Caco-2 (cell line): Measurements from ENCODE around the gene DOCK2. TPM values are rescaled to one million over a fixed set of nuclear protein-coding genes. Genes with fewer than 3 reads are reported as not detected.
"Not testable (repeated sequence)": the region's sequence is repeated elsewhere in the genome, so short reads cannot be mapped to it uniquely, and the experiment has no call there.

ENCODE experiments used
- BruUV-seq: library from RNA; stranded (reverse); fragments of 400-500 nt; replicated peaks from 2 replicates; lab custom pipeline; 2021; lab: Mats Ljungman, UMichigan
- CTCF ChIA-PET: fragments of 300-600 bp; sonication (Branson Sonifier 250); formaldehyde crosslinking; loops from one replicate; lab custom pipeline; 2022; ENCODE audit warnings: antibody characterized with exemption; lab: Charles Lee
- POLR2A ChIA-PET: fragments of 300-600 bp; sonication (Branson Sonifier 250); formaldehyde crosslinking; loops from one replicate; lab custom pipeline; 2022; ENCODE audit warnings: antibody characterized with exemption; lab: Charles Lee
- DNase-seq, 2 experiments: peaks; one replicate each; pipeline versions ENCODE4 v3.0.0 to v3.0.0-alpha.2; 2020 to 2022
- H3K27me3 ChIP-seq: replicated peaks from 2 replicates; pipeline ENCODE4 v1.6.0; 2011; ENCODE audit warnings: low read length; ENCODE audit not compliant: control insufficient read depth, insufficient read depth
- H3K36me3 ChIP-seq: 2 replicates; pipeline ENCODE4 v1.5.1; 2011; ENCODE audit warnings: low read length; ENCODE audit not compliant: control insufficient read depth, insufficient read depth
- H3K4me1 ChIP-seq: fragments of 250-450 bp; sonication (Bioruptor Pico); 2 replicates; pipeline ENCODE4 v1.5.1; 2020; ENCODE audit warnings: mild to moderate bottlenecking
- H3K4me3 ChIP-seq: 2 replicates; pipeline ENCODE4 v1.5.1; 2011; ENCODE audit warnings: low read depth, mild to moderate bottlenecking, control low read depth, low read length
- H3K9me3 ChIP-seq: fragments of 250-450 bp; sonication (Bioruptor Pico); 2 replicates; pipeline ENCODE4 v1.5.1; 2020; ENCODE audit warnings: mild to moderate bottlenecking, moderate library complexity
- H3K27ac Mint-ChIP-seq: one replicate; pipeline ENCODE4 v1.8.0; 2022; ENCODE audit warnings: mixed read lengths; ENCODE audit not compliant: unreplicated experiment
- H3K27me3 Mint-ChIP-seq: one replicate; pipeline ENCODE4 v1.8.0; 2022; ENCODE audit warnings: mixed read lengths; ENCODE audit not compliant: insufficient read depth, unreplicated experiment
- H3K36me3 Mint-ChIP-seq: one replicate; pipeline ENCODE4 v1.8.0; 2022; ENCODE audit warnings: mild to moderate bottlenecking, mixed read lengths; ENCODE audit not compliant: insufficient read depth, unreplicated experiment
- H3K4me1 Mint-ChIP-seq: one replicate; pipeline ENCODE4 v1.8.0; 2022; ENCODE audit warnings: low read depth, mixed read lengths; ENCODE audit not compliant: unreplicated experiment
- H3K4me3 Mint-ChIP-seq: one replicate; pipeline ENCODE4 v1.8.0; 2022; ENCODE audit warnings: mild to moderate bottlenecking, moderate library complexity, mixed read lengths; ENCODE audit not compliant: unreplicated experiment
- H3K9me3 Mint-ChIP-seq: one replicate; pipeline ENCODE4 v1.8.0; 2022; ENCODE audit warnings: mixed read lengths; ENCODE audit not compliant: unreplicated experiment
- intact Hi-C: fragments of 100-400 bp; cut with micrococcal nuclease; formaldehyde crosslinking; loops from one replicate; pipeline ENCODE4 v1.10.0; 2022; ENCODE audit not compliant: unreplicated experiment
- total RNA-seq: library from RNA; stranded (reverse); gene quantifications from 2 replicates; pipeline ENCODE4 v1.2.3, GENCODE V29; 2022
- TF ChIP-seq, protein P1 (sequence below), 2 experiments: fragments of 200-600 bp in 1 of 2; IDR thresholded peaks; 1 replicate in 1 of 2; 2 replicates in 1 of 2; pipeline versions ENCODE4 v1.5.1 to v1.8.0; 2011 to 2022; ENCODE audit warnings: antibody characterized with exemption in 1 of 2, control low read depth in 1 of 2, inconsistent platforms in 1 of 2, low read depth in 1 of 2, low read length in 1 of 2, mild to moderate bottlenecking in 1 of 2, moderate library complexity in 1 of 2; ENCODE audit not compliant: insufficient read depth in 1 of 2, severe bottlenecking in 1 of 2, unreplicated experiment in 1 of 2

DOCK2 gene
- total RNA-seq, 1 experiment from 2014 or later, result 0.09 TPM

DNA sequence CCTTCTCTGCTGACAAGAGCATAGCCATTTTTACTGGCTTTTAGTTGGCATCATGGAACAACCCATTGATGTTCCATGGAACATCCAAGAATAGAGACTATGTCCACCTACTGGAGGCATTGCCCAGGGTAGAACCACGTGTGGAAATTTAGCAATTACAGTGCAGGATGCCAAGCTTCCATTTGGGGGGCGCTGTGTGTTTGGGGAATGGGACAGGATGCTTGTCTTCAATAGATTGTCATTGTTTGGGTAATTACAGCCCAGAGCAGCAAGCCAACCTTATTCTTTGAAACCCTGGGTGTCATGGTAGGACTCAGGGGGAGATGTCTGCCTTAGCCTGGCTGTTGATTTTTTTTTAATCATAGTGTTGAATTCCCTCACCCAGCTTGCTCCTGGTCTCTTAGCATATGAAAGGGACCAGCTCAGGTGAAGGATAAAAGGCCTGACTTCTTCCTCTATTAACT, 171.1 kb downstream of the DOCK2 start:
- peaks cover 18% of the 10 kb centered on the region for H3K4me1 Mint-ChIP-seq
- TF ChIP-seq, protein P1, sequence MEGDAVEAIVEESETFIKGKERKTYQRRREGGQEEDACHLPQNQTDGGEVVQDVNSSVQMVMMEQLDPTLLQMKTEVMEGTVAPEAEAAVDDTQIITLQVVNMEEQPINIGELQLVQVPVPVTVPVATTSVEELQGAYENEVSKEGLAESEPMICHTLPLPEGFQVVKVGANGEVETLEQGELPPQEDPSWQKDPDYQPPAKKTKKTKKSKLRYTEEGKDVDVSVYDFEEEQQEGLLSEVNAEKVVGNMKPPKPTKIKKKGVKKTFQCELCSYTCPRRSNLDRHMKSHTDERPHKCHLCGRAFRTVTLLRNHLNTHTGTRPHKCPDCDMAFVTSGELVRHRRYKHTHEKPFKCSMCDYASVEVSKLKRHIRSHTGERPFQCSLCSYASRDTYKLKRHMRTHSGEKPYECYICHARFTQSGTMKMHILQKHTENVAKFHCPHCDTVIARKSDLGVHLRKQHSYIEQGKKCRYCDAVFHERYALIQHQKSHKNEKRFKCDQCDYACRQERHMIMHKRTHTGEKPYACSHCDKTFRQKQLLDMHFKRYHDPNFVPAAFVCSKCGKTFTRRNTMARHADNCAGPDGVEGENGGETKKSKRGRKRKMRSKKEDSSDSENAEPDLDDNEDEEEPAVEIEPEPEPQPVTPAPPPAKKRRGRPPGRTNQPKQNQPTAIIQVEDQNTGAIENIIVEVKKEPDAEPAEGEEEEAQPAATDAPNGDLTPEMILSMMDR (IDR thresholded peaks at IDR 0.05; ENCODE audit: insufficient read depth in 1 of 2, low read depth in 1 of 2, low read length in 1 of 2, severe bottlenecking in 1 of 2, unreplicated experiment in 1 of 2), result no peak
- Histone ChIP-seq H3K9me3 (no peaks in the 10 kb centered on the region), H3K36me3 (no peaks in the 10 kb centered on the region), H3K4me1 (peaks cover 9% of the 10 kb centered on the region; the same call in 1 of the 2 replicates), H3K4me3 (no peak overlapping the region), H3K27me3 (no peaks in the 10 kb centered on the region)
- H3K27ac Mint-ChIP-seq, result no peak overlapping the region
- CTCF ChIA-PET, result no interaction called here
- H3K9me3 Mint-ChIP-seq, result no peaks in the 10 kb centered on the region
- no TSS peak for BruUV-seq
- intact Hi-C loops, result no loop called here
- no peak for DNase-seq
- H3K36me3 Mint-ChIP-seq, result no peaks in the 10 kb centered on the region
- POLR2A ChIA-PET, result no interaction called here
- no peak overlapping the region for H3K4me3 Mint-ChIP-seq
- no peaks in the 10 kb centered on the region for H3K27me3 Mint-ChIP-seq

DNA sequence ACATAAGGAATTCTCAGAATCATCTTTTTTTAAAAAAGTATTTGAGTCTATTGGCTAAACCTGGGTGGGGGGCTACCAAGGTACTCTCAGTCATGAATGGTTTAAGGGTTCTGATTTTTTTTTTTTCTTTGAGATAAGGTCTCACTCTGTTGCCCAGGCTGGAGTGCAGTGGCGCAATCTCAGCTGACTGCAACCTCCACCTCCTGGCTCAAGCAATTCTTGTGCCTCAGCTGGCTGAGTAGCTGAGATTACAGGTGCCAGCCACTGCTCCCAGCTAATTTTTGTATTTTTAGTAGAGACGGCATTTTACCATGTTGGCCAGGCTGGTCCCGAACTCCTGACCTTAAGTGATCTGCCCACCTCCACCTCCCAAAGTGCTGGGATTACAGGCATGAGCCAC, 171.8 kb downstream of the DOCK2 start:
- peaks cover 10% of the 10 kb centered on the region for H3K4me1 Mint-ChIP-seq
- H3K4me3 ChIP-seq, H3K27me3 ChIP-seq, H3K36me3 ChIP-seq, H3K36me3 Mint-ChIP-seq, H3K27me3 Mint-ChIP-seq, H3K9me3 ChIP-seq, CTCF ChIA-PET, H3K4me1 ChIP-seq, DNase-seq, POLR2A ChIA-PET, H3K9me3 Mint-ChIP-seq, H3K4me3 Mint-ChIP-seq, intact Hi-C loops, BruUV-seq: not testable (repeated sequence)
- peak overlapping the region; percentile 43 for H3K27ac Mint-ChIP-seq

DNA sequence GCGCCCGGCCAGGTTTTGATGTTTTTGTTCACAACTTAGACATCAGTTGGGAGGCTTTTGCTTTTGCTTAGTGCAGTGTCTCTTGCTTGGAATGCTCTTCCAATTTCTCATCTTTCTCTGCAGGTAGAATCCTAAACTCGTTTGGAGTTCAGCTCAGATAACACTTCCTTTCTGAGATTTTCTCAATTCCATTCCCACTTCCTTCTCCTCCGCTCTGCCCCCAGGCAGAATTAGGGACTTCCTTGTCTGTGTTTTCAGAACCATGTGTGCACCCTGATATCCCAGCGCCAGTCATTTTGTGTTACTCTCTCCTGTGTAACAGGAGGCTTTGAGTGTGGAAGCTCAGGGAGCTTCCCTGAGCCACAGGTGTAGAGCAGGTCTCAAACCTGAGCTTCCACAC, 172.2 kb downstream of the DOCK2 start:
- intact Hi-C loops, result no loop called here
- H3K4me1 Mint-ChIP-seq, result peaks cover 7% of the 10 kb centered on the region

More for the DNA sequence above, 172.2 kb downstream of the DOCK2 start:
- Histone ChIP-seq H3K27me3 (no peaks in the 10 kb centered on the region), H3K9me3 (no peaks in the 10 kb centered on the region), H3K4me3 (no peak overlapping the region), H3K36me3 (no peaks in the 10 kb centered on the region), H3K4me1 (no peaks in the 10 kb centered on the region)
- H3K36me3 Mint-ChIP-seq, result no peaks in the 10 kb centered on the region
- no TSS peak for BruUV-seq
- no peak overlapping the region for H3K4me3 Mint-ChIP-seq
- no peaks in the 10 kb centered on the region for H3K9me3 Mint-ChIP-seq
- H3K27me3 Mint-ChIP-seq, result no peaks in the 10 kb centered on the region
- ChIA-PET CTCF (no interaction called here), POLR2A (interaction anchor here (0.5 kb wide), 1 partner anchor 56 kb away, joined by 3 read pairs; no protein-coding TSS in a partner anchor)
- DNase-seq, result no peak
- H3K27ac Mint-ChIP-seq, result peak overlapping the region; percentile 43
- TF ChIP-seq, protein P1 (IDR thresholded peaks at IDR 0.05; ENCODE audit: insufficient read depth in 1 of 2, low read depth in 1 of 2, low read length in 1 of 2, severe bottlenecking in 1 of 2, unreplicated experiment in 1 of 2), result no peak
